ENCODE results near the gene GDF9.

The GDF9 gene

DNA sequence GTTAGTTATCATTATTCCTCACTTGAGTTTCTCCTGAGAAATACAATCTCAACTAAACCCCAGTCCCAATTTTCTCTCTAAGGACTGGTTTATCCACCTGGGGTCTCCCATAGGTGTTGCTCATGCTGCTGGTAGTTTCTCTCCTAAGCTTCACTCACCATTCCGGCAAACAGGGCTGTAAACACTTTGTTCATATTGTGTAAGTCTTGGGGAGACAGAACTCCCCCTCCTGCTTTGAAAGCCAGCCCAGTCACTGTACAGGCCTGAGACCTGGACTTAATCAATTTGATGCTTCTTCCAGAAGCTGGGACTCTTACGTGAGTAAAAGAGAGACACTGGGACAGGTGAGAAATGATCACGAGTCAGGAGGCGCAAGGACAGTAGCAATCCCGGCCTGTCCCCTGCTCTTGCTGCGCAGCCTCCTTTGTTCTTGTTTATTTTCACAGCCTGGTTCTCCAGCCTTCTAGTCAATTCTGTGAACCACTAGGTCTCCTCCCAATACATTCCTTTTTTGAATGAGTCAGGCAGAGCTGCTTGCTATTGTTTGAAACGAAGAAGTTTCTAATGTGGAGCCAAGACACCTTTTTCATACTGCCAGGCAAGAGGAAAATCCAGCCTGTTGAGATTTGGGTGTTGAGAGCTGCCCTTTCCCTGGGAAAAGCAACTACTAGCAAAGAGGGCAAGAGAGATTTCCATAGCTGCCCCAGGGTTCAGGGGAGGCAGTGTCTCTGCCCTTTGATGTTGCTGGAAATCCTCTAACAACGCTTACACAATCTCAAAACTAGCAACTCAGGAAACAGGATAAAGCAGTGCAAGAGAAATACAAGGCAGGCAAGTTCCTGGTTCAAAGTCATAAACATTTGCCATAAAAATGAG, 26.6 kb downstream of the GDF9 start:
- Histone ChIP-seq H3K4me1 (ENCODE audit: control insufficient read depth in 2 of 2, insufficient read depth in 2 of 2, low read length in 2 of 2) (peaks cover 46 to 57% of the 10 kb centered on the region in 2 donors), H3K9me3 (ENCODE audit: control insufficient read depth in 2 of 2, low read length in 2 of 2) (no peaks in the 10 kb centered on the region), H3K4me3 (ENCODE audit: low read length in 2 of 2) (peak overlapping the region in 1 of 2 donors; percentile 5), H3K36me3 (ENCODE audit: control insufficient read depth in 2 of 2, insufficient read depth in 2 of 2, low read length in 2 of 2) (no peaks in the 10 kb centered on the region), H3K27ac (ENCODE audit: low read depth in 2 of 2, low read length in 2 of 2) (peak overlapping the region; percentile 91 to 93), H3K9ac (ENCODE audit: low read depth in 1 of 2, low read length in 2 of 2) (peak overlapping the region; percentile 38 to 40), H3K27me3 (ENCODE audit: control insufficient read depth in 2 of 2, insufficient read depth in 2 of 2, low read length in 2 of 2) (no peaks in the 10 kb centered on the region)

DNA sequence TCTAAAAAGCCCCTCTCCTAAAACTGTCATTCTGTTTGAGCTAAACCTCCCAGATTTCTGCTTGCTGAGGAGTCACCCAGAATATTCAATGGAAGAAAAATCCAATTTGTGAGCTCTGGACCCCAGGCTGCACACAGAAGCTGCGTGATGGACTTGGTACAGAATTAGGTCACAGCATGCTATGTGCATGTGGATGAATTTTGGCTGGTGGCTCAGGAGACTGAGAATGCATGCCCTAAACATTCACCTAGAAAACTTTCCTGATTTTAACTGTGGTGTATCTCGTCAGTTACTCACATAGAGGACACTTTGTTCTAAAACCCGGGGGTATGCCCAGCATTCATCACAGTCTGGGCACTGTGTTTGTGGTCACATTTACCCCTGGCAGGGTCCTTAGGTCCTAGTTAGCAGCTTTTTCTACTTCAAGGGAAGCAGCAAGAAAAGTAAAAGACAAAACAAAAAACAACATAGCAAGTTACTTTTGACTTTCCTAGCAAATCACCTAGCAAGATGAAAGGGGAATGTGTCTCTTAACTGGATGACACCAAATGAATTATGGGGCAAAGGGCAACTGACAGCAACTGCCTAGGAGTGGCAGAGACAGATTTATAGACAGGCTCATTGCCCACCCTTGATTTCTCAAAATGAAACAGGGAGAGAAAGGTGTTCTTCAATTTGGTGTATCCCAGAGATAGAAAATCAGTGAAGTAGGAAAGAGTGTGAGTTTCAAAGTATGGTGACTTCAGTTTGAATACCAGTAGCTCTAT, 27.6 kb downstream of the GDF9 start:
- H3K9me3 ChIP-seq (ENCODE audit: control insufficient read depth in 2 of 2, low read length in 2 of 2) = no peaks in the 10 kb centered on the region
- H3K4me1 ChIP-seq (ENCODE audit: control insufficient read depth in 2 of 2, insufficient read depth in 2 of 2, low read length in 2 of 2) = peaks cover 46 to 57% of the 10 kb centered on the region in 2 donors
- peak overlapping the region; percentile 40 to 54 for H3K9ac ChIP-seq (ENCODE audit: low read depth in 1 of 2, low read length in 2 of 2)
- H3K27me3 ChIP-seq (ENCODE audit: control insufficient read depth in 2 of 2, insufficient read depth in 2 of 2, low read length in 2 of 2) = no peaks in the 10 kb centered on the region
- H3K27ac ChIP-seq (ENCODE audit: low read depth in 2 of 2, low read length in 2 of 2) = peak overlapping the region; percentile 91 to 93
- no peaks in the 10 kb centered on the region for H3K36me3 ChIP-seq (ENCODE audit: control insufficient read depth in 2 of 2, insufficient read depth in 2 of 2, low read length in 2 of 2)
- peak overlapping the region; percentile 5 to 39 for H3K4me3 ChIP-seq (ENCODE audit: low read length in 2 of 2)

DNA sequence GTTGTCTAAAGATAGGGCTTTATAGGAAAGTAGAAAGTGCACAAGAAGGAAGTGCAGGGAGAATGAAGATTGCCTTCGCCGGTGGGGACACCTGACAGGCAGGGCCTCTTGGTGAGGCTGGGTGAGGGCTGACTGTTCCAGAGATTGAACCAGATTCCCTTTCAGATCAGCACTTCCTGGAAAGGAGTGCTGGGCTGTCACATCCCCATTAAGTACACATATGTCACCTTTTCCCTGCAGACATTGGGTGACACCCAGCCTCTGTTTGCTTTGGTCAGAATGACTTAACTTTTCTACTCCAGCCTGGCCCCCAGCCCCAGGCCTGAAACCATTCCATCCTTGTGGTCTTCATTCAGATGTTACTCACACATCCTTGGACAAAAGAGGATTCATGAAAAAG, 28.4 kb downstream of the GDF9 start:
- no peaks in the 10 kb centered on the region for H3K9me3 ChIP-seq (ENCODE audit: control insufficient read depth in 2 of 2, low read length in 2 of 2)
- peak overlapping the region in 1 of 2 donors; percentile 39 for H3K4me3 ChIP-seq (ENCODE audit: low read length in 2 of 2)
- H3K4me1 ChIP-seq (ENCODE audit: control insufficient read depth in 2 of 2, insufficient read depth in 2 of 2, low read length in 2 of 2) = peaks cover 46 to 57% of the 10 kb centered on the region in 2 donors
- peak overlapping the region; percentile 61 for H3K9ac ChIP-seq (ENCODE audit: low read depth in 1 of 2, low read length in 2 of 2)
- peak overlapping the region; percentile 91 to 93 for H3K27ac ChIP-seq (ENCODE audit: low read depth in 2 of 2, low read length in 2 of 2)
- H3K27me3 ChIP-seq (ENCODE audit: control insufficient read depth in 2 of 2, insufficient read depth in 2 of 2, low read length in 2 of 2) = no peaks in the 10 kb centered on the region
- no peaks in the 10 kb centered on the region for H3K36me3 ChIP-seq (ENCODE audit: control insufficient read depth in 2 of 2, insufficient read depth in 2 of 2, low read length in 2 of 2)

DNA sequence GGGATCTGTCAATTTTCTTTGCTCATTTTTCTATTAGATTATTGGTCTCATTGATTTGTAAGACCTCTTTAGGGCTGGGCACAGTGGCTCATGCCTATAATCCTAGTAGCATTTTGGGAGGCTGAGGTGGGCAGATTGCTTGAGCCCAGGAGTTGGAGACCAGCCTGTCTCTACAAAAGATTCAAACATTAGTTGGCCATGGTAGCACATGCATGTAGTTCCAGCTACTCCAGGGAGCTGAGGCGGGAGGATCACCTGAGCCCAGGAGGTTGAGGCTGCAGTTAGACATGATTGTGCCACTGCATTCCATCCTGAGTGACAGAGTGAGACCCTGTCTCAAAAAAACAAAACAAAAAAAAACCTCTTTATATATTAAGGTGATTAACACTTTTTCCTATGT, 29.4 kb downstream of the GDF9 start:
- H3K9ac ChIP-seq (ENCODE audit: low read depth in 1 of 2, low read length in 2 of 2) = no peak overlapping the region
- no peaks in the 10 kb centered on the region for H3K27me3 ChIP-seq (ENCODE audit: control insufficient read depth in 2 of 2, insufficient read depth in 2 of 2, low read length in 2 of 2)
- no peaks in the 10 kb centered on the region for H3K9me3 ChIP-seq (ENCODE audit: control insufficient read depth in 2 of 2, low read length in 2 of 2)
- no peaks in the 10 kb centered on the region for H3K36me3 ChIP-seq (ENCODE audit: control insufficient read depth in 2 of 2, insufficient read depth in 2 of 2, low read length in 2 of 2)
- H3K4me1 ChIP-seq (ENCODE audit: control insufficient read depth in 2 of 2, insufficient read depth in 2 of 2, low read length in 2 of 2) = peaks cover 46 to 57% of the 10 kb centered on the region in 2 donors
- peak overlapping the region; percentile 57 to 93 for H3K27ac ChIP-seq (ENCODE audit: low read depth in 2 of 2, low read length in 2 of 2)
- H3K4me3 ChIP-seq (ENCODE audit: low read length in 2 of 2) = no peak overlapping the region

DNA sequence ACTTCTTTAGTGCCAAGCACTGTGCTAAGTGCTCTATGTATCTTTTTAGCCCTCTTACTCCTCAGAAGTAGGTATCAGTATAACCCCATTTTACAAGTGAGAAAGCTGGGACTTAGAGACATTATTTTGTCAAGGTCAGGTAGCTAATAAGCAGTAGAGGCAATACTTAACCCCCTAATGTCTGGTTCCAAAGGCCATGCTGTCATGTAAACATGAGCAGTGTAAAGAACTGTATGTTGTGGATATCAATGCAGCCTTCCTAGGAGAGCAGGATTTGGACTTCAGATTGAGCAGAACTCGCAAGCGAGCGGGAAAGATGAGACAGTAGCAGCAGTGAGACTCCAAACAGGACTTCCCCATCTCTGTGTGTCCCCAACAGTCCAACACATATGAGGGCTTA, 32.2 kb downstream of the GDF9 start:
- Histone ChIP-seq H3K9ac (ENCODE audit: low read depth in 1 of 2, low read length in 2 of 2) (no peak overlapping the region), H3K27me3 (ENCODE audit: control insufficient read depth in 2 of 2, insufficient read depth in 2 of 2, low read length in 2 of 2) (no peaks in the 10 kb centered on the region), H3K4me3 (ENCODE audit: low read length in 2 of 2) (no peak overlapping the region), H3K4me1 (ENCODE audit: control insufficient read depth in 2 of 2, insufficient read depth in 2 of 2, low read length in 2 of 2) (peaks cover 33 to 53% of the 10 kb centered on the region in 2 donors), H3K36me3 (ENCODE audit: control insufficient read depth in 2 of 2, insufficient read depth in 2 of 2, low read length in 2 of 2) (no peaks in the 10 kb centered on the region), H3K9me3 (ENCODE audit: control insufficient read depth in 2 of 2, low read length in 2 of 2) (no peaks in the 10 kb centered on the region), H3K27ac (ENCODE audit: low read depth in 2 of 2, low read length in 2 of 2) (no peak overlapping the region)

DNA sequence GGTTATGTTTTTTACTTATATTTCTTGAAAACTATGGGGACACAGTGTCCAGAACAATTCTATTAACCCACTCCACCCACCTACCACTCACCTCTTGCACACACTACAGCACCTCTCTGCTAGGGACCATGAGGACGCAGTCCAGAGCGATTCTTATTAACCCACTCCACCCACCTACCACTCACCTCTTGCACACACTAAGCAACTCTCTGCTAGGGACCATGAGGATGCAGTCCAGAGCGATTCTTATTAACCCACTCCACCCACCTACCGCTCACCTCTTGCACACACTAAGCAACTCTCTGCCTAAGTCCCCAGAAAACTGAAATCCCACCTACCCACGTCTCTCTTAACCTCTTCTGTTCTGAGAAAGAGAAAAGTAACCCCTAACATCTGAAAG, 33.7 kb downstream of the GDF9 start:
- Histone ChIP-seq H3K9me3 (ENCODE audit: control insufficient read depth in 2 of 2, low read length in 2 of 2) (no peaks in the 10 kb centered on the region), H3K27me3 (ENCODE audit: control insufficient read depth in 2 of 2, insufficient read depth in 2 of 2, low read length in 2 of 2) (no peaks in the 10 kb centered on the region)

DNA sequence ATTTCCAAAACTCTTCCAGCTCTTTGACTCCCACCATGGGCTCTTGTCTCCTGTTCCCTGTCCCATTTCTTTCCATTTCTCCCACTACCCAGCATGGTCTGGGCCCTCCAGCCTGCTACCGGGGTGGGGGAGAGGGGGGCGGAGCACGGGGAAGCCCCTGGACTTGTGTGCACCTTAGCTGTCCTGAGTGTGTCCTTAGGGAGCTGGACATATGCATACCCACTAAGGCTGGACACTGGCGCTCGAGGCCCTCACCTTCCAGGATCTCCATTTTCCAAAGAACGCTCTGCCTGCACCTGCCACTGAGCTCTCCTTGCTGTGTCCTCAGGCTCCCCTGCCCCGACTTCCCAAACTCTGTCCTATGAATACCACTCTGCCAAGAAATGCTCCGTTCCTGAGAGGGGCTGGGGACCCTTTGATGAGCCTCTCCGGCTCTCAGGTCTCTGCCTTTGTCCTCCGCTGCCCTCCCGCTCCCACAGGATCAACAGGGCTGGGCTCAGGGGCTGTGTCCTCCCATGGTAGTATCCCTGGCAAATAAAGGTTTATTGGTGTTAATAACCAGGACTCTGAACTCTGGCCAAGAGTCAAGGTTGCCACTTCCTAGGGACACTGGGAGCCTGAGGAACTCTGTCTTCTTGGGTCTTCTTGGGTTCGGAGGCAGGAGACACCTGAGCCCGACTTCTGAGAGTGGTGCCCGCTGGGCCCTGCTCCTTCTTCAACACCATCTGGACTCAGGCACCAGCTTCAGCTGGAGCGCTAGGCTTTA, 35.0 kb downstream of the GDF9 start:
- peak overlapping the region; percentile 70 to 71 for H3K9ac ChIP-seq (ENCODE audit: low read depth in 1 of 2, low read length in 2 of 2)
- H3K4me3 ChIP-seq (ENCODE audit: low read length in 2 of 2) = peak overlapping the region; percentile 70 to 85
- H3K4me1 ChIP-seq (ENCODE audit: control insufficient read depth in 2 of 2, insufficient read depth in 2 of 2, low read length in 2 of 2) = peaks cover 23 to 35% of the 10 kb centered on the region in 2 donors
- H3K36me3 ChIP-seq (ENCODE audit: control insufficient read depth in 2 of 2, insufficient read depth in 2 of 2, low read length in 2 of 2) = peaks cover 0 to 5% of the 10 kb centered on the region in 2 donors
- H3K27me3 ChIP-seq (ENCODE audit: control insufficient read depth in 2 of 2, insufficient read depth in 2 of 2, low read length in 2 of 2) = no peaks in the 10 kb centered on the region
- no peaks in the 10 kb centered on the region for H3K9me3 ChIP-seq (ENCODE audit: control insufficient read depth in 2 of 2, low read length in 2 of 2)
- peak overlapping the region; percentile 90 to 94 for H3K27ac ChIP-seq (ENCODE audit: low read depth in 2 of 2, low read length in 2 of 2)

More for the DNA sequence above, 33.7 kb downstream of the GDF9 start:
- Histone ChIP-seq H3K36me3 (ENCODE audit: control insufficient read depth in 2 of 2, insufficient read depth in 2 of 2, low read length in 2 of 2) (peaks cover 0 to 1% of the 10 kb centered on the region in 2 donors), H3K4me1 (ENCODE audit: control insufficient read depth in 2 of 2, insufficient read depth in 2 of 2, low read length in 2 of 2) (peaks cover 28 to 47% of the 10 kb centered on the region in 2 donors), H3K9ac (ENCODE audit: low read depth in 1 of 2, low read length in 2 of 2) (no peak overlapping the region), H3K4me3 (ENCODE audit: low read length in 2 of 2) (no peak overlapping the region), H3K27ac (ENCODE audit: low read depth in 2 of 2, low read length in 2 of 2) (no peak overlapping the region)

DNA sequence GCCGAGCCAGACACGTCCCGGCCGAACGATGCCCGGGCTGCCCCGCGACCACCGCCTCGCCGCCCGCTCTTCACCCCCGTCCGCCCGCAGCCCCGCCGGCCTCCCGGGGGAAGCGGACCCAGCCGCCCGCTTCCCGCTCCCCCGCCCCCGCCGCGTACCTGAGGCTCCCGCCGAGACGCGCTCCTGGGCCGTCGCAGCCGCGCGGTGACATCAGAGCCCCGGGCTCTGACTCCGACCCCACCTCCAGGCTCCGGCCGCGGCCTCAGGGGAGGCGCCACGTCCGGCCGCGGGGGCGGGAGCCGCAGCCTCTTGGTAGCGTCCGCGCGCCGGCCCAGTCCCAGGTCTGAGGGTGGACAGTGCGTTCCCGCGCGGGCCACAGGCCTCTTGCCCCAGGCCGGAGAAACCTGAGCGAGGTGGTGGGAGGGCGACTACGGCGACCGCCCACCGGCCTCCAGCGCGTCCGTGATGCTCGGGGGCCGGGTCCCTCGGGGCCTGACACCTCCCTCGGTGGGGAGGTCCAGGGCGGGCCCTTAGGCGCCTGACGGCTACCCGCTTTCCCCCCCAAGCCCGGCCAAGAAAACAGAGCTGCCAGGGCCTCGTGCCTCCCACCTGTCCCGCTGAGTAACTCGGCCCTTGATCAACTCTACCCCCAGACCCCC, 35.7 kb downstream of the GDF9 start, which contains the start of gene SHROOM1:
Gene SHROOM1 (minus strand): TSS at position 212 of the 659 bp plus-strand sequence. CDS start 4,507 bp downstream, outside the sequence.
- H3K9ac ChIP-seq (ENCODE audit: low read depth in 1 of 2, low read length in 2 of 2) = peak within 1 kb of the TSS; percentile 71 to 90
- peaks cover 0 to 8% of the 10 kb centered on the region in 2 donors for H3K36me3 ChIP-seq (ENCODE audit: control insufficient read depth in 2 of 2, insufficient read depth in 2 of 2, low read length in 2 of 2)
- H3K4me1 ChIP-seq (ENCODE audit: control insufficient read depth in 2 of 2, insufficient read depth in 2 of 2, low read length in 2 of 2) = peaks cover 18 to 29% of the 10 kb centered on the region in 2 donors
- H3K27me3 ChIP-seq (ENCODE audit: control insufficient read depth in 2 of 2, insufficient read depth in 2 of 2, low read length in 2 of 2) = no peaks in the 10 kb centered on the region
- peak within 1 kb of the TSS; percentile 70 to 85 for H3K4me3 ChIP-seq (ENCODE audit: low read length in 2 of 2)
- no peaks in the 10 kb centered on the region for H3K9me3 ChIP-seq (ENCODE audit: control insufficient read depth in 2 of 2, low read length in 2 of 2)
- H3K27ac ChIP-seq (ENCODE audit: low read depth in 2 of 2, low read length in 2 of 2) = peak within 1 kb of the TSS; percentile 90 to 94

DNA sequence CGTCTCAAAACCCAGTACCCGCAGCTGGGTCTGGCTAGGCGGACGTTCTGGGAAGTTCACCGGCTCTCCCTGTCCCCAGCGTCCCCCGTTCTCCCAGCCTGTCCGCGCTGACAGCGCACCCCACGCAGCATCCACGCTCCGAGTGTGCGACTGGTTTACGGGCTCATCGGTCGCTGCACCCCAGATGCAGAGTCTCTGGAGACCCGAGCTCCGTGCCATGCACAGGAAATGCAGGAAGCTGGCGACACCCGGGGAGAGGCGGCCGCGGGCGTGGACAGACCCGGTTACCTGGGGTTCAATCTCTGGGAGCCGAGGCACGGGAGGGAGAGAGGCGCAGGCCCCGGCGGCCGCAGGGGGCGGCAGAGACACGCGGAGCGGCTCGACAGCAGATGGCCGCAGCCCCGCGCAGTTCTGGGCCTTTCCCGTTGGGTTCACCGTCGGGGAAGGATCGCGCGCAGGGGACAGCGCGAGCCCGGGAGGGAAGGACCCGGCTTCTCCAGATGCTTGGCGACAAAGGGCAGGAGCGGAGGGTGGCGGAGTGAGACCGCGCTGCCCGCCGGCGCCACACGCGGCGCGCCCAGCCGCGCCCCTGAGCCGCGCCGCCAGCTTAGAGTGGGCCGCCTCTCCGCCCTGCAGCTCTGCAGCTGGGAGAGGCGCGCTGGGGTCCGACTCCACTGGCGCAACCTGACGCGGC, 36.4 kb downstream of the GDF9 start:
- Histone ChIP-seq H3K4me1 (ENCODE audit: control insufficient read depth in 2 of 2, insufficient read depth in 2 of 2, low read length in 2 of 2) (peaks cover 15 to 25% of the 10 kb centered on the region in 2 donors), H3K9ac (ENCODE audit: low read depth in 1 of 2, low read length in 2 of 2) (peak overlapping the region; percentile 71 to 90), H3K4me3 (ENCODE audit: low read length in 2 of 2) (peak overlapping the region; percentile 70 to 85), H3K9me3 (ENCODE audit: control insufficient read depth in 2 of 2, low read length in 2 of 2) (no peaks in the 10 kb centered on the region), H3K27me3 (ENCODE audit: control insufficient read depth in 2 of 2, insufficient read depth in 2 of 2, low read length in 2 of 2) (no peaks in the 10 kb centered on the region), H3K36me3 (ENCODE audit: control insufficient read depth in 2 of 2, insufficient read depth in 2 of 2, low read length in 2 of 2) (peaks cover 2 to 10% of the 10 kb centered on the region in 2 donors), H3K27ac (ENCODE audit: low read depth in 2 of 2, low read length in 2 of 2) (peak overlapping the region; percentile 90 to 94)

Data from mucosa of rectum (tissue), 2 donors.